CD4-positive, alpha-beta T cell treated with Interleukin-4 for 1 hour (primary cell): ENCODE data around the gene SCN2B.

Experiments used
- DNase-seq, 2 donors: peaks; one replicate each; pipeline ENCODE4 v3.0.0-alpha.2; 2020 to 2022

SCN2B gene

DNA sequence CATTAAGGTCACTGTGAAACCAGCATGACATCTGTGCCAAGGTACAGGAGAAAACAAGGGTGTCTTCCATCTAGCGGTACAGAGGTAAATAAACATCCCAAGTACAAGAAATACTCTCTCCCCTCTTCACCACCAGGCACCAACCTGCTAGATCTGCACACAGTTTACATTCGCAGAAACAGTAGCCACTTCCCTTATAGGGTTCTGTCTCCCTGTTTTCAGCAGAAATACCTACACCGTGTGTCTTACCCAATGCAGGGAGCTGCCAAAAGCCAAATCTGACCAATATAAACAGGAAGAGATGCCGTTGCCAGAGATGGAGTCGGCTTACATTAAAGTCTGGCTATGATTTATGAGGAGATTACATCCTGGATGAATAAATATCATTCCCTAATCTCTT lies 25.0 kb downstream of the SCN2B start:
- DNase-seq = no peak

DNA sequence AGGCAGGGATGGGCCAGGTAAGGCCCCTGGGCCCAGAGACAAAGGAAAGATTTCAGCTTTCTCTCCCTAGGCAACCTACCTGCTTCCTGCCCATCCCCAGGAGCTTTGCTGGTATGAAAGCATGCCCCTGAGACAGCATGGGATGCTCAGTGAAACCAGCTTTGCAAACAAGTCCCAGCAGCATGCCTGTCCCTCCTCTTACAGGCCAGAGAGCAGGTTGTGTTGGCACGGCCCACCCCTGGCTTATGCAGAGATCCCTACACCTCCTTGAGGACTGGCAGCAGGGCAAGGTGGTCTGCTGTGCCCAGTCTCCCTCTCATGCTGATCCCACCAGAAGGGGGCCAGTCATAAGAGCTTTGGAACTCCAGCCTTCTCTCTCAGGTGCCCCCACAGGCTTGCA lies 26.9 kb downstream of the SCN2B start:
- DNase-seq = no peak

DNA sequence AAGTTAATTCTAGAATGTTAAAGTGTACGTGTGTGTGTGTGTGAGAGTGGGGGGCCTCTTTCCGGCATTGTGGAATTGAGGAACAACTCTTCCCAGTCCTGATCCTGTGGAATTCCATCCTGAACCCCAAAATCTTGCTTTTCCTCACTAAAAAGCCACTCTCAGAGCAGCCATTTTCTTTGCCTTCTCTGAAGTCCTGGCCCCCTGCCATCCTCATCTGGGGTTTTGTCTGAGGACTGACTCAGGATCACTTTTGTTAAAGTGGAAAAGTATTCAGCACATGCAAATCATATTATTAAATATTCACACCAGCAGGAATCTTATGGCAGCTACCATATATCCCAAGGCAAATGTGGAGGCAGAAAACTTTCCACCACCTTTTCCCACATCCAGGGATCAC lies 27.6 kb downstream of the SCN2B start:
- no peak for DNase-seq

DNA sequence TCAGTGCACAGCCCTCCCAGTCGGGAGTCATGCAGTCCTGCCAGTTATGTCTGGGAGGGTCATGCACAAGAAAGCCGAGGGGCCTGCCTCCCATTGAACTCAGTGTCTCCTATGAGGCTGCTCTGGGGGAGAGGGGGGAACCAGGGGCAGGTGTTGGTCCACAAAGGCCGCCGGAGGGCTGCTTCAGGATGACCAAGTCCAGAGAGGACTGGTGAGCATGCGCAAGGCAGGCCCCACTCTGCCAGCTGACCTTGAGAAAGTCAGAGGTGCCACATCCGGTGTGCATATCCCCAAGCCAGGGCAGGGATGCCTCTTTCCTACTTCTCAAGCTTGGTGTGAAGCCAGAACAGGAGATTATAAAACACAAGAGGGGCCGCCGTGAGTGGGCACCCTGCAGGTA lies 28.2 kb downstream of the SCN2B start:
- no peak for DNase-seq

DNA sequence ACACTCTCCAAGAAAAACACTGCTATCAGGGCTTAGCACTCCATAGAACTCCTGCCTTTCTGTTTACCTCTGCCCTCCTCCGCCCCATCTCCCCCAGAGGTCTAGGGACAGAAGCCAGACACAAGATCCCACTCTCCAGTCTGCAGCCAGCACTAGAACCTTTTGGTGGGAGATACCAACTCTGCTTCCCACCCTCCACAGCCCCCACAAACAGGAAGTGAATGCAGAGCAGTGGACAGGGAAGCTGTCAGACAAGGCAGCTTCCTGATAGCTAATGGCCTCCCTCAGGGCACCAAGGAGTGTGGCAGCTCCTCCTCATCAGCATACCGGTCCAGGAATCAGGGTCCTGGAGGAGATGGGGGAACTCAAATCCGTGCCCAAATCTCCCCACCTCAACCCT lies 28.9 kb downstream of the SCN2B start:
- DNase-seq = no peak

DNA sequence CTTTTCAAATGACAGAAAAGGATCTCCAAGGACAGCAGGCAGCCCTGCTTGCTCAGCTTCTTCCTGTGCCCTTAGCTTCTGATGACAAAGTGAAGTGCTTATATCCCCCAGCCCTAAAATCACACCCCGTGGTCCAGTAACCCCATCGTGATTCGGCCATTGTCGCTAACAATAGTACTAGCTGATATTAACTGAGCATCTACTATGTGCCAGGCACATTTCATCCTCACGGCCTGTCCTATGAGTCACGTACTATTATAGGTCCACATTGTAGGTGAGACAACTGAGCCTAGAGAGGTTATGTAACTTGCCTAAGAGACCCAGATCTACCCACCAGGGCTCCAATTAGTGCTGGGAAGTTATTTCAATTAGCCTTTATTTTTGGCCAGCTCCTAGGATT lies 29.9 kb downstream of the SCN2B start:
- DNase-seq = no peak

DNA sequence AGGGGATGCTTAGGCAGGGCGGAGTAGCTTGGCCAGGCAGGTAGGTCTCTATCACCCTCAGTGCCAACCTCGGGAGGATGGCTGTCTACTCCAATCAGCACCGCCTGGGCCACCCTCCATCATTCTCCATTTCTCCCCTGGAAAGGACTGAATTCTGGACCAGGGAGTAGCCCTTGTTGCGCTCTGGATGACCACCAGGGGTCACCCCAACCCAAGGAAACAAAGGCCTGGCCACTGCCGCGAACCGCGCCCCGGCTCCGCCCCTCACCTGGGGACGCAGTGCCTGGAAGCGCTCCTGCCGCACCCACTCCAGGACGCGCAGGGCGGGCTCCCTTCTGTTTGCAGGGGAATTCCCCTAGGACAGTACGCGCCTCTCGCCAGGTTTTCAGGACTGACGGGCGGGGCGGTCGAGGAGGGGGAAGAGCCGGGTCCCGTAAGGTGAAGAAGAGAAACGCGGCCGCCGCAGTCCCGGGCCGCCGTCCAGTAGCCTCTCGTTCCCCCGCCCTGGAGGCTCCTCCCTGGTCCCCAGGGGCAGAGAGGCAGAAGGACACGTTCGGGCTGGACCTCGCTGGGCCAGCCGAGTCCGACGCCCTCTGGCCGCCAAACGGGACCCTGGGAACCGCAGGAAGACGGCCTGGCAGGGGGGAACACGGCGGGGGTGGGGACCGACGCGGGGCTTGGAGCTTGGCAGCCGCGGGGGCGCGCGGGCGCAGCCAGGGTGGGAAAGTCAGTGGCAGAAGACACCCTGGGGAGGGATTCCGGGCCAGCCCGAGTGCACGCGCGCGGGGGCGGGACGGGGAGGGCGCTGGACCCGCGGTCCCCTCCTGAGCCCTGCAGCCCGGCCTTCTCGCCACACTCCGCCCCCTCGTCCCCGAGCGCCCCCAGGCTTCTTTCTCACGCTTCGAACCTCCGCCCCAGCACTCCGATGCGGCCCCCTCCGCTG lies 30.9 kb downstream of the SCN2B start:
- DNase-seq = peak; percentile 84 to 89

DNA sequence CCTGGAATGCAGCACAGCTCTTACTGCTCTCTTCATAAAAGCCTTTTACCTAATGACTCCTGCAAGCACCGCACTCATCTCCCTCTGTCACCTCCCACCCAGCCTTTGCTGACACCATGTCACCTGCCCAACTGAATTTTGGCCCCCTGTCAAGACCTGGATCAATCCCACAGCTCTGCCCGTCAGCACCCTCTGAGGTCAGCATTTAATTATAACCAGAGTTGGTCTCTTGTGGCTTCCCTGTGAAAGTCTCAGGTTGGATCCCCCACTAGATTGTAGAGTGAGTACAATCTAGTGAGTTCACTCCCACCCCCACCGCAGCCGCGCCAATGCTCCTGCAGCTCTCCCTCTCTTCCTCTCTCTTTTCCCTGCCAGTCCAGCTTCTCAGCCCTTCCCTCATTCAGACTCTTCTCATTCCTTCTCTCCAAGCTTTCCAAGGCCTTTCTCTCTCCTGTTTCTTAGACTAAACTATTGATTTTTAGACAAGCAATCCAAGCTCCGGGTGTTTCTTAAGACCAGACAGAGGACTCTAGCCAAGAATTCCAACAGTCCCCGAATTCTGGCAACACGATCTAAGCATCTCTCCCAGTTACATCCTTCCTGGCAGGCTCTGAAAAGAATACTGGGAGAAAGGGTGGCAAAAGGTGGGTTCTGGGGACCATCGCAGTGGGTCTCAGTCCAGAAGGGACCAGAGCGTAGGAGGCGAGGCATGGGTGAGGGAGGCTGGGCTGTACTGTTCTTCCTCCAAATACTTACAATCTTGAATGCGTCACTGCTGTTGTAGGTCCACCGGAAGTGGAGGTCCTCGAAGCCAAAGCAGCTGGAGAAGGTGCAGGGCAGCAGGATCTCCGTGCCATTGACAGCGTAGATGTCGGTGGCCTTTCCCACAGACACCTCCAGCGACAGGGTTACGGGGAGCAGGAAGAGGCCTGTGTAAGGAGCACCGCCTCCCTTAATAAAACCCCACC lies 31.9 kb downstream of the SCN2B start:
- no peak for DNase-seq

DNA sequence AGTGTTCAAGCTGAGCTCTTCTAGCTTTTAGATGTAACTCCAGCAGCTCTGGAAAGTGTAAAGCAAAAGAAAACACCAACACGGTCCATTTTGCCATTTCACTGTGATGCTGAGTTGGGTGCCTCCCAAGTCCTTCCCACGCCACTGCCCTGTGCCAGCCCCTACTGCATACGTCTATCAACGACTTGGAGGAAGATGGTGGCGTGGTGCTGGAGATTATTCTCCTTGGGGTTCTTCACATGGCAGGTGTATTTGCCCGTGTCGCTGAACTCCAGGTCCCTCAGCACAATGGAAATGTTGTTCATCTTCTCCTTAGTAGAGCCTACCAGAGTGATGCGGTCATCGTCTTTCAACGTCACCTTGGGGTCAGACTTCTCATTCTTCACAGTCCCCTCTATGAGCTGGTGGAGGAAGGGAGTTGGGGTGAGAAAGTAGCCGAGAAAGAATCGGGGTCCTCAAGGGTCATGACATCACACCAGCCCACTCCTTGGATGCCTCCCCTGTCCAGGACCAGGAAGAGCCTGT lies 32.7 kb downstream of the SCN2B start:
- no peak for DNase-seq

DNA sequence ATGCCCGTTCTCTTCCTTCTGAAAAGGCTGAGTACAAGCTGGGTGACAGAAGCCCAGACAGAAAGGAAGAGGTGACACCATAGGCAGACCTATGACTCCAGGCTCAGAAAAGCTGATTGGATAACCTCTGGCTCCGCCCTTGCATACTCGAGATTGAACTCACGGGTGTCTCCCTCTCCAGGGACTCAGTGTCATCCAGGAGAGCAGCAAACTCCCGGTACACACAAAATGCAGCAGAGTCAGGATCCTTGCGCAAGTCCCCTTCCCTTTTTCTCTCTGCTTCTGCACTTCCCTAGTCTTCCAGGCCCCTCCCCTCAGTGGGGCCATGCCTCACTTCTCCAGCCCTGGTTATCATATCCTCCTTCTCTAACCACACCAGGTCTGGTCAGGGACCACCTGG lies 33.6 kb downstream of the SCN2B start:
- peak; percentile 10 to 73 for DNase-seq

DNA sequence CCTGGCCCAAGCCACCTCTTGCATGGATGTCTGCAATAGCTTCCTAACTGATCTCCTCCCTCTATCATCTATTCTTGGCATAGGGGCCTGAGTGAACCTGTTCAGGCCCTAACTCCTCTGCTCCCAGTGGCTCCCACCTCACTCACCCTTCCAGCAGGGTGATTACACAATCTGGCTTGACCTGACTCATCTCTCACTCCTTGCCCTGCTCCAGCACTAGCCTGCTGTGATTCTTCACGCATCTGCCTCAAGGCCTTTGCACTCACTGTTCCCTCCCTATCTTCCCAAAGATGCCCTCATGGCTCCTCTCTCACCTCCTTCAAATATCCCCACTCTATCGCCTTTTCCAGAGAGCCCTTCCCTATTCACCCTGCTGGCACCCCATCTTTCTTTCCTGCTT lies 34.4 kb downstream of the SCN2B start:
- peak in 1 of 2 donors; percentile 30 for DNase-seq

DNA sequence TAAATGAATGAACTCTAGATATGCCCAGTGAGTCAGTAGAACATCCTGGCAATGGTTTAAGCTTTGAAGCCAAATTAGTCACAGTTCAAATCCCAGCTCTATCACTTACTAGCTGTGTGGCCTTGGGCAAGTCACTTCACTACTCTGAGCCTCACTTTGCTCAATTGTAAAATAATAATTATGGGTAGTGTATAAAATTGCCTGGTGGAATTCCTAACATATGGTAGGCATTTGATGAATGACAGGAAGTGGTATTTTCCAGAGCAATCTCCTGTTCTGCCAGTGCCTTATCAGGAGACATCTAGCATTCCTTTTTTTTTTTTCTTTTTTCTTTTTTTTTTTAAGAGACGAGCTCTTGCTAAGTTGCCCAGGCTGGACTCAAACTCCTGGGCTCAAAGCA lies 36.9 kb downstream of the SCN2B start:
- no peak for DNase-seq

DNA sequence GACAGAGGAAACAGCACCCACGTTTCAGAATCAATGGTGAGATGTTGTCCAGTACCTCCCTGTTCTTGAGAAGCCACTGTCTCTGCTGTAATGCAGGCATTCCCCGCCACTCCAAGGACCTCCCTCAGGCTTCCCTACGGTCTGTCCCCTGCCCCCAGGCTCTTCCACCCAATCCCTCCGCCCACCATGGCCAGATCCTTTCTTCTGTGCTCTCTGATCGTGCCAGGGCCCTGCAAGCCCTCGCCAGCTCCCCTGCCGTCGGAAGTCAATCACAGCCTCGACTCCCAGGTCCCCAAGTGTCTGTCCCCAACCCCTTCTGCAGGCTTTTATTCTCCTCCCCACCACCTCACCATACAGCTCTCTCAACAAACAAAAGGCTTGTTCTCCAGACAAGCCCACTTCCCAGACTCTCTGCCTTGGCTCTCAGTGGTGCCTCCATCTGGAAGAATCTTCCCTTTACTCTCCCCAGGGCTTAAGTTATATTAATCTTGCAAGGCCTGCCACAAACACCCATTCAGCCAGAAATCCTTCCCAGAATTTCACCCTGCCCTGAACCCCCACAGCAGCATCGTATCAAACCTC lies 37.5 kb downstream of the SCN2B start:
- no peak for DNase-seq

DNA sequence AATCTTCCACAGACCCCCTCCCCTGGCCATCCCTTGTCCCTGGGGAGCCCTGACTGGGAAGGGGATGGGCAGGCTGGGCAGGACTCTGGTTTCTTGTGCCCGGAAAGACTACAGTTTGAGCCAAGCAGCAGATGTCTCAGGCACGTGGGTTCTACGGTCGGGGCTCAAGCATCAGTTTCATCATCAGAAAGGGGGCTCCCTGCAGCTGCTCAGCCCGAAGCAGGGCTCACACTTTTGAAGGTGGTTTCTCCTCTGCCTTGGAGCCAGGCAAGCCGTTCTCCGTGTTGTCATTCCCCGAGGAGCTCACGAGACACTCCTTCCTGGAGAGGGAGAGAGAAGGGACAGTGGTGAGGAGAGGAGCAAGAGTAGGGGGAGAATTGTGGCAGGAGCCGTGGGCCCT lies 39.6 kb downstream of the SCN2B start:
- DNase-seq = no peak

DNA sequence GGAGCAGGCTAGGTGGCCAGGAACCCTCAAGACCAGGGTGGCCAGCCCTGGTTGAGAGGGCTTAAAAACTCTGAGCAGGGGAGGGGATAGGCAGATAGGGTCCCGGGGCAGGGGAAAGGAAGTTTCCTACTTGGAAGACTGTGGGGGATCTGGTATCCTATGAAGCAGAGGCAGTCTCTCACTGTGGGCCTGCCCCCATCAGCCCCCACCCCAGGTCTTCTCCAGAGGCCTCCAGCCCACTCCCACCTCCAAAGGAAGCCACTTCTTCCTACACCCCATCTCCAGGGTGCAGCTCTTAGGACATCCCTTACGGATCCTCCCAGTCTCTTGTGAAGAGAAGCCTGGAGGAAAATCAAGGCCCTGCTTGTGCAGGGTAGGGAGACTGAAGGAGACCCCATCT lies 40.1 kb downstream of the SCN2B start:
- no peak for DNase-seq

DNA sequence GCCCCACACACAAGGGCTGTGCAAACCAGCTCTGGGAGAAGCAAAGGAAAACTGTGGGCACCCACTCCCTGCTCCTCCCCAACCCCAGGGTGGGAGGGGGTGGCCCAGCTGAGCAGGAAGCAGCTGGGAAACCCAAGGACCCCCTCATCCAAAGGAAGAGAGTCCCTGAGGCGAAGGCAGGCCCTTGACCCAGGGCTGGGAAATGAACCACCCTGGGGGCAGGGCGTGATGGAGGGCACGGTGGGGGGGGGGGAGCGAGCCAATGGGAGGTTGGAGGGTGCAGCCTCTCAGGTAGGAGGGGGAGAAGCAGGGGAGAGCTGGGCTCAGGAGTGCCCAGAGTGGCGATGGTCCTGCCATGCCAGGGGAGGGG lies 40.7 kb downstream of the SCN2B start:
- no peak for DNase-seq

DNA sequence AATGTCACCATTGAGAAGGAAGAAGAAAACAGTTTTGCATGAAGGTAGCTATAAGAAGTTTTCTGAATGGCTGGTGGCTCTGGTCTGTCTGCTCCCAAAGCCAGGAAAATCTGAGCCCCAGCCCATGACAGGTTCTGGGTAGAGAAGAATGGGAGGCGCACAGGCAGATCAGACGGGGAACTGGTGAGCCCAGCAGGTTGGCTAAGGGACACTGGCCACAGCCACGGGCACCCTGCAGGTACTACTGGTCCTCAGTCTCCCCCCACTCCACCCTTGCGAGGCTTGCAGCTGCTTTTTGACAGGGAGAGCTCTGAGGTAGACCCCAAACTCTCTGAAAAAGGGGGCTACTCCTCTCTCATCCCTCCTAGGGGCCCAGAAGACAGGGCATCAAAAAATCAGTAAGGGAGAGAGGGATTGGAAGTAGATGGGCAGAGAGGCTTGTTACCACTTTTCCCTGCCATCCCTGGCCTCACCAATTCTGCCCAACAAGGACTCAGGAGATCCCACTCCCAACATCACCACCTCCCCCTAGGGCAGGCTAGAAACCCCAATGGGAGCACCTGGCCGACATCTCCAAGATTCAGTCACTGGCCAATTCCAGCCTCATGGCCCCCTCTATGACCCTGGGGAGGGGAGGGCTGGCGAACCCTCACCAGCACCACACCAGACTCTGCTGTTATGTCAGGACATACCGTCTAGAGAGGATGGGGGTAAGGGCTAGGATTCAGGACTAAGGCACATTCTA lies 41.2 kb downstream of the SCN2B start:
- no peak for DNase-seq

DNA sequence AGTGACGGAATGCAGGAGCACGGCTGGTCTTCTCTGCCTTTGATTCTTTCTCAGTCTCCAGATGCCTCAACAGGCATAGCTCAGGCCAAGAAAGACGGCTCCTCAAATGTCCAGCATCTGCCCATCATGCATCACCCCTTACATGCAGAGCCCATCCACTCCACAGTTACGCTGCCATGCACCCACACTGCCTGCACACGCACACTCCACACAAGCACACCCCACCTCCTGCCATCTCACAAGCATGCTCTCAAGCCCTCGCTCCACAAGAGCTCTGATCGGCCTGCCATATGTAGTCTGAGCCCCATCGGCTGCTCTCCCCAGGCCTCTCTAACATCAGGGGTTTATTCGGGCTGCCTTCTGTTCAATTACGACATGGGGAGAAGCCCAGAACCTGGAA lies 42.6 kb downstream of the SCN2B start:
- no peak for DNase-seq

DNA sequence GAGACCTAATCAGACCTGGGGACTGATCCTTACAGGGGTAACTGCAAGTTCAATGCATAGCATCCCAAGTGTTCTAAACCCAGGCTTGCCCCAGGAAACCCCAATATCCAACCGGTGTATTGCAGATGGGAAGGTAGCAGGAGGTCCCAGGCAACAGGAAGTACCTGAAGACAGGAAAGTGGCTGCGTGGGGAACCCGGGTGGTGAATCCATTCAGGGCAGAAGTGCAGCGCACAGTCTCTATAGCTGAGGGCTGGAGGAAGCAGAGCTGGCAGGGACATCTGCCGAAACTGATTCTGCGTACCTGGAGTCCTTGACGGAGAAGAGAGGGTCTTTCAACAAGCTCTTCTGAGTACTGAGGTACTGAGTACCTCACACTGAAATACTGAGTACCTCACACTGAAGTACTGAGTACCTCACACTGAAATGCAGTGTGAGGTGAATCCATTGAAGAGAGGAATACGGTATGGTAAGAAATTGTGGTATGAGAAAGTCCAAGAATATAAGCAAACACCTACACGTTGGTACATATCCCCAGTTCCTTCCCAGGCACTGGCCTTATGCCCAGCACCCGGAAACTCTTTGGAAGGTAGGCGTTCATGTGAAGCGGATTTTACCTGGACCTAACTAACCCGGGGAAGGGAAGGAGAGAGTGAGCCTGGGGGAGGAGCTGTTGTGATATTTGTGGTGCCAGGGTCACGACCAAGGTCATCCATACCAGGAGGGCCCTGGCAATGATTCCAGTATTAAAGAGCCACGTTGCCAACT lies 43.9 kb downstream of the SCN2B start:
- DNase-seq = no peak

DNA sequence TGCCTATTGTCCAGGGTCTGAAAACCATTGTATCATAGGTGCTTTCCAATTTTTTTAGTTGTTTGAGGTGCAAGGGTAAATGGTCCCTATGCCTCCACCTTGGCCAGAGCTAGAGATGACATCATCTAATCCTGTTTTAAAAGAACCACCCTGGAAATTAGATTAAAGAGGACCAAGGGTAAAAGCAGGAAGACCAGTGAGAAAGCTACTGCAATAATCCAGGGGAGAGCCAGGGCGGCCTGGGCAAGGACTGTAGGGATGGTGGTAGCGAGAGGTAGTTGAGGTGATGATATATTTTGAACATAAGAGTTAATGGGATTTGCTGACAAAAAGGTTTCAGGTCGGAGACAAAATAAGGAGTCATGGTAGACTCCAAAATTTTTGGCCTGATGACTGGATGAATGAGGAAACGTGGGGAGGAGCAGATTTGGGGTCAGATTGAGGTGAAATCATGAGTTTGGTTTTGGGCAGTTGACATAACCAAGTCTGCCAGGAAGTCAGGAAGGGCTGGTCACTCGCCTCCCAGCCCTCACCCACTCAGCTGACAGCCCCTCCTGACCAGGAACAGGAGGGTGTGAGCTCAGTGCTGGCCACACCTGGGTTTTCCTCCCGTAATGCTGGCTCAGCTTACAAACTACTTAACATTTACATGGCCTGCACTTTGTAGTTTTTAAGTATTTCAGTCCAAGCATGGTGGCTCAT lies 46.8 kb downstream of the SCN2B start:
- no peak for DNase-seq
